ENCODE data around the gene QKI.
"Not testable (repeated sequence)": the region's sequence is repeated elsewhere in the genome, so short reads cannot be mapped to it uniquely, and the experiment has no call there.

QKI gene

DNA sequence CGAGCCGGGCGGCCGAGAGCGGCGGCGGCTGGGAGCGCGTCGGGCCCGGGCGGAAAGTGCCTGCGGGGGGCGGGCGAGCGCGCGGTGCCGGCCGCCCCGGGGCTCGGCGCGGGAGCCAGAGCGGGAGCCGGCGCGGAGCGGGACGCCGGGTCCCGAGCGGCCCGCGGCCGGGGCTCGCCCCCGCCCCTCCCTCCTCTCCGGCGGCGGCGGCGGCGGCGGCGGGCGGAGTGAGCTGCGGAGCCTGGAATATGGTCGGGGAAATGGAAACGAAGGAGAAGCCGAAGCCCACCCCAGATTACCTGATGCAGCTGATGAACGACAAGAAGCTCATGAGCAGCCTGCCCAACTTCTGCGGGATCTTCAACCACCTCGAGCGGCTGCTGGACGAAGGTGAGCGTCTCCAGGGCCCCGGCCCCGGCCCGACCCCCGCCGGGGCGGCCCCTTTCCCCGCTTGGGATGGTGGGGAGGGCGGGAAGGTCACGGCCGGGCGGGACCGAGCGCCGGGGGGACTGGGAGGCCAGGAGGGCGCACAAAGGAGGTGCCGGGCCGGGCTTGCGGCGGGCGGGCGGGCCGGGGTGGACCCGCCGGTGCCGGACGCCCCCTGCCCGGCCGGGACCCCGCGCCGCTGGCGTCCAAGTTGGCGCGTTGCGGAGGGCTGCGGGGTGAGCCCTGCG is 565 bp downstream of the QKI start:
- DNase-seq (ENCODE audit: low read depth in 3 of 3): peak in 1 of 3 experiments; percentile 7

DNA sequence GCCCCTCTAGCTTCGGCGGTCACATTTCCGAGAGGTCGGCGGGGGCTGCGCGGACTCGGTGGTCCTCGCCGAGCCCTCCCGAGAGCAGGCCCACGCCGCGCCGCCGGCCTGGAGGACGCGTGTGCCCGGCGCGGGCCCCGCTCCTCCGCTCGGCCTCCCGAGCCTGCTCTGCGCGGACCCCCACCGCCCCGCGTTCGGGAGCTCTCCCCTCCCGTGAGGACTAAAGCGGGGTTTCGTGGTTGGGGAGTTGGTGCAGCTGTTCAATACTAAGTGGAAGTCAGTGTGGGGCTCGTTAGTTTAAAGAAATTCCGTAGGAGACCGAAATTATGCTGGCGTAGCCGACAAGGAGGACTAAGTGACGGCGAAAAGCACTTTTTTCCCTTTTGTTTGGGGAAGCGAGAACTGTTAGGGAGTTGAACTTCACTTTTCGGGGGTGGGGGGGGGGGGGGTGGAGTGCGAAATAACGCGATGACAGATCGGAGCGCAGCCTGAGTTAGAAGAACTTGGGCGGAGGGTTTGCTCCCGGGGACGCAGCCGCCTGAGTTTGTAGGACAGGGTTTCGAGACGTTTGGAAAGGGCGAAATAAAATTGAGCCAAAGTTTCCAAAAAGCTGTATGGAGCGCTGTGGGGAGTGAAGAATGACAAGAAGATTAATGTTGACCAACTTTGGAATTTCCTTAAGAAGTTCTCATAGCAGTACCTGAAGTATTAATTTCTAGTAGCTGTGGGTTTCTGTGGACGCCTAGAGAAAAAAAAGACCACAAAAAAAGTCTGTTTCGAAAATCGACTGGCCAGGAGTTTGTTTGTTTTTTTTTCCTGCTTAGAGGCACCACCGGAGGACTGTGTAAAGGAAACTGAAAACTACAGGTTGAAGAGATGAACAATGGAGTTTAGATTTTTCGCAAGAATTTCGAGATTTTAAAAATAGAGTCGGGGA is 1.4 kb downstream of the QKI start:
- DNase-seq (ENCODE audit: low read depth in 3 of 3): peak in 1 of 3 experiments; percentile 31

DNA sequence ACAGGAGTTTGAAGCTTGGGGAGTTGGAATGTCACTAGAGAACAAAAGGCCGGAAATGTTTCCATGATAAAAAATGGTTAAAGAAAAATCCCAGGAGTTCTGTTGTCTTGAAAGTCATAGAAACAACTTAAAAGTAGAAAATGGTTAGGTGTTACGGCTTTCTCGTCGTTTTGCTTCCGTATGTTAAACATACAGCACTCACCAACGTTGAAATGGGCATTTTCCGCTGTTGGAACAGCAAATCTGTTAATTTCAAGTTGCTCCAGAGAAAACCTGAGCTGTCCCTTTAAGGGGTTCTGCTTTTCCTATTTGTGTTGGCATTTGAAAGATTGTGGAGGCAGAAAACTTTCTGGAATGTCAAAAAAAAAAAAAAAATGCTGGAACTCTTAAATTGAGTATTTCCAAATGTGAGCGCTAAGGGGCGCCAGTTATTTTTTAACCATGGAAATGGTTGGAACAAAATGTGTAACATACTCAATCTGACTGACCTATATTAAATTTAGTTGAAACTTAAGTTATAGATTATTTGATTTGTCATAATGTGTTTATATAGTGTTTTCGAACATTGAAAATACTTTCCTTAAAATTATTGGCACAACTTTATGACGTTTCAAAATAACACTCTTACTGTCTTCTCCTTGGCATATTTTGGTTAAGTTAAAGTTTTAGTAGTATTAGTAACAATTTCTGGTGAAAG is 2.2 kb downstream of the QKI start:
- no peak for DNase-seq (ENCODE audit: low read depth in 3 of 3)

DNA sequence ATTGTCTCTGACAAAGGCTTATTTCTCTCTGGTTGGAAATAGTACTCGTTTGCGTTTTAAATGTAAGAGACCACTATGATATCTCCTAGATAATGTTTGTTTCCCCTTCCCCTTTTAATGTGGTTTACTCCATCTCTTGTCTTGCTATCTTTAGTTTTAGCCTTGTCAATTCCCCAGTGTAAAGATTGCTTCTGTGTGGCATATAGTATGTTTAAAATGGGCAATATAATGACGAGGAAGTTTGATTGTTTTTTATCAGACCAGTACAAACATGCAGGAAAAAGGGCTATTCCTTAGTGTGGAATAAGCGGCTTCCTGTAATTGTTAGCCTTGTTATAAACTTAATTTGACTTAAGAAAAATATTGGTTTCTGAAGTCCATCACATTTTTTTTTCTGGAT is 3.1 kb downstream of the QKI start:
- no peak for DNase-seq (ENCODE audit: low read depth in 3 of 3)

DNA sequence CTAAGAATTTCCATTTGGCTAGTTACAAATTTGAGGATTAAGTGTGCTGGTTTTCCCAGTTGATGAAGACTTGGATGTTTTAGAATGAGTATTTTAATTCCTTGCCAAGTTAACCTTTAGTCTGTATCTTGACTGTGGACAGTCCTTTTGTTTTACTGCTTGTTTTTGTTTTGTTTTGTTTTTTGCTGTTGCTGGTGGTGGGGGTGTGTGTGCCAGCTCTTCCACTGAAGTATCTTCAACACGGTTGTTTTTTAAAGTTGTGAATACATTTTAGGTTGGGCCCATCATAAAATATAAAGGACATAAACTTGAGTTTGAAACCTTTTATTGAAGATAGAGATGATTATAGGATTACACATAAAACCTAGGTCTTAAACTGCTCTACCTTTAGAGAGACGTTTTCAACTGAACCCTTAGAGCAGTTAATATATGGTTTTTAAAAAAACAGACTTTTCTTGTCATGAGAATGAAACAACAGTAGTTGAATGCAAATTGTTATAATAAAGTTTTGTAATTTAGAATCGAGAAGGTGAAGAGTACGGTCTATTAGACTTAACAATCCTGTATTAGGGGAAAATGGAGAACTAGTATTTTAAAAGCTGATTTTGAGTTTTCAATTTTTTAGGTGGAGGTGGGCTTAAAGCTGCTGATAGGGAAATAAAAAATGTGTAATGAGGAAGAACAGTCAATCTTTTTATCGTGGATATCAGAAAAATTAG is 4.0 kb downstream of the QKI start:
- DNase-seq (ENCODE audit: low read depth in 3 of 3): no peak

DNA sequence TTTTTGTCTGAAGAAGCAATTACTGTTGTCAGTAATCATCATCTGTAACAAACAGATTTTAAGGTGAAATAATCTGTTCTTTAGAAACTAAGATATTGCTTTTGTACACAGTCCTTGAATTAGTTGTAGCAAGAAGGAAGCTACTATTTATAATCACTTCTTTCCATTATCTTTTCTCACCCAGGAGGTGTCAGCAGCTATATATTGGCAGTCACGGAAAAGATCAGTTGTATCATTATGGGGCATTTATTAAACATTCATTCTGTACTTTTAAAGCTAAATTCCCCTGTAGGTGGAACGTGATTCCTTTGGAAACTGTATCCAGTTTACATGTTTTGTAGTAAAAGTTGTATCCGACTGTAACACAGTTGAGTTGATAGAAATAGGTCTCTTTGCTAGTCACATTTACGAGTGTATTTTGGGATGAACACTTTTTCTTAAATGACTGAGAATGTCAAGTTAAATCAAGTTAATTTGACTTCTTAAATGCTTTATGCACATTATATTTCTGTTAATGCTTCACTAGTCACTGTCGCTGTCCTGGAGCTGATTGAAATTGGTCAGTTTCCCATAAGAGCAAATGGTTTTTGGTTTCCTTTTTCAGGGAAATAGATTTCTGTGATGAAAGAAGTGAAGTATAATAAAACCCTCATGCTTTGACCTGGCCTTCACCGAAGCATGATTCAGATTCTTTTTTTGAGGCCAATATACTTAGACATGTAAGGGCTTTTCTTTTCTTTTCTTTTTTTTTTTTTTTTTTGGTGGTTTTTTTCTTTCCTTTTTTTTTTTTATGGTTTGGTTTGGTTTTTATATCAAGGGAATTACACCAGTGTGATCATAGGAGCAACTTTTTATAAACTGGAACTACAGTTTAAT is 5.1 kb downstream of the QKI start:
- DNase-seq (ENCODE audit: low read depth in 3 of 3): no peak

DNA sequence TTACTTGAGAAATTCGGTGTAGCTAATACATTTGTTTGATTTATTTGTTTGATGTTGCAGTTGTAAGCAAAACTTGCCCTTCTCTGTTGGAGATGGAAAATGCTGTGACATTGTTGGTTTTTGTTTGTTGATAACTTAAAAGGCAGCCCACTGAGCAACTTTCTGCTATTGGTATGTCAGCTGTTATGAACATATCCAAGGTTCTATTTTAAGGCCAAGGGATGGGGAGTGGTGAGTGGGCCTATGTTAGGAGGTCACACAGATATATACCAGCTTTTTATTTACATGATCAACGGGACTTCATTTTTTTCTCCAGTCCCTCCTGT is 5.7 kb downstream of the QKI start:
- no peak for DNase-seq (ENCODE audit: low read depth in 3 of 3)

DNA sequence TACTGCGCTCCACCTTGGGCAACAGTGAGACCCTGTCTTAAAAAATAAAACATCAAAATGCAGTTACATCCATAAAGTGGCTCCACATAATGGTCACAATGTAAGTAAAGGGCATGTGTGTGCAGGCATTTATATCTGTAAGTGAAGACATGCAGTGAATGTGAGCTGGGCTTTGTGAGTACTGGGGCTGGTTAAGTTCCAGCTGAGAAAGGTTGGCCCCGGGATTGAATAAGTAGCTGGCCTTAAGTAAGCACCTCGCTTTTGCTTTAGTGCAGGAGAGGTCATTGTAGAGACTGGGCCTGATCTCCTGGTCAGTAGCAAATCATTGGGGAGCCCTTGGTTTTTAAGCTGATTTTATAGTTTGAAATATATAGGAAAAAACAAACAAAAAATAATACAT is 8.0 kb downstream of the QKI start:
- DNase-seq (ENCODE audit: low read depth in 3 of 3): no peak

DNA sequence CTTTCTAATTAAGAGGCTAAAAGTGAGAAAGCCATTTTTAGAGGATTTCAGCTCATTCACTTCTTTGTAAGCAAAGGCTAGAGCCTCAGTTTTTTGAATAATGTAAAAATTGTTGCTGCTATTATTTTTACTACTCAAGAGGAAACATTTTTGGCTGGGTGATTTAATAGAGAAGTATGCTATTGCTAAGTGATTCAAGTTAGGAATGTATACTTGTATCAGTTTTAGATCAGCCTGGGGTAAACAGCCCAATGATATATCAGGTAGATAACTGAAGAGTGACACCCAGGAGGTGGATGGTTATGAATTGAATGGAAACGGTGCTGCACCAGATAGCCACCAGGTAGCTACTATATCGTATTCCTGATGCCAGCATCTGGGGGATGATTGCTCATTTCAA is 9.2 kb downstream of the QKI start:
- DNase-seq (ENCODE audit: low read depth in 3 of 3): no peak

DNA sequence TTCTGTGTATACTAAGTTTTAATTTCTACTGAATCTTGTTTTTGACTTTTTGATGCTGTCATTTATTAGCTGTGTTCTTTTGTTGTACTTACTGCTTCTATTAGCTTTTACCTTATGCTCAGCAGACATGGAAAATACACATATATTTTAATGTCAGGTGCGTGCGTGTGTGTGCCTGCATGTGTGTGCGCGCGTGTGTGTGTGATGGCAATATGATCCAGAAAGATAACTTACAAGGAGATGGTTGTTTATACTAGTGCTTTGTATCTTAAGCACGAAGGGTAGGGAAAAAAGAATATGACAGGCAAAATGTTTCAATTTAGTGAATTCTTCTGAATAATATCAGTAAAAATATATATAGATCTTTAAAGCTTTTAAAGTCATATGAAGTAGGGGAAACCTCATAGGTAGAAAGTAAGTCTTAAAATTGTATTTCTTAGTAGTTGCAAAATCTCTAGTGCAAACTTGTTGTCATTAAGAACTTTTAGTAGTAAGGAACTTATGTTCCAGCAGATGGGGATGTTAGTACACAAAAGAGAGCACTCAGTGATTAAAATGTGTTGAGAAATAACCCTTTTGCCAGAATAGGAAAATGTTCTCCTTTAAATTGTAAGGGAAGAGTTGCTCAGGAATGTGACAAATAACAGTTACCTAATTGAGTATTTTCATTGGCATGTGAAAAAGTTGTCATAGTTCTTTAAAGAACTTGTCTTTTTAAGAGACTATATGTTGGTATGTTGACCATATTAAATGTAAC is 13.2 kb downstream of the QKI start:
- no peak for DNase-seq (ENCODE audit: low read depth in 3 of 3)

DNA sequence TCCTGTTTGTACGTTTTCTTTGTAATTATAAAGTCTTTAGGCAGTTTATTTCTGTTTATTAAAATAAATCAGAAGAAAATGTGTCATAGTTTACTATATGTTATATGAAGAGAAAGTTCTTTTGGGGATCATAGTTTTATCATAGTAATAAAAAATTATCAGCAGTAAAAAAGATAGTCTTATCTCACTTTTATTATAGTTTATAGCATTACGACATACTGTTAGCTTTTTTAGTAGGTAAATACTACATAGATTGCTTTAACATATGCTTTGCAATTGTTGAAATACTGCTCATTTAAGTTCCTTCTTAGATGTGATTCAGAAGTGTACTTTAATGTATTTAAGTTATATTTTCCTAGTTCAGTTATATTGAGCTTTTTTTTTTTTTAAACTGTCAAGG is 13.9 kb downstream of the QKI start:
- DNase-seq (ENCODE audit: low read depth in 3 of 3): no peak

DNA sequence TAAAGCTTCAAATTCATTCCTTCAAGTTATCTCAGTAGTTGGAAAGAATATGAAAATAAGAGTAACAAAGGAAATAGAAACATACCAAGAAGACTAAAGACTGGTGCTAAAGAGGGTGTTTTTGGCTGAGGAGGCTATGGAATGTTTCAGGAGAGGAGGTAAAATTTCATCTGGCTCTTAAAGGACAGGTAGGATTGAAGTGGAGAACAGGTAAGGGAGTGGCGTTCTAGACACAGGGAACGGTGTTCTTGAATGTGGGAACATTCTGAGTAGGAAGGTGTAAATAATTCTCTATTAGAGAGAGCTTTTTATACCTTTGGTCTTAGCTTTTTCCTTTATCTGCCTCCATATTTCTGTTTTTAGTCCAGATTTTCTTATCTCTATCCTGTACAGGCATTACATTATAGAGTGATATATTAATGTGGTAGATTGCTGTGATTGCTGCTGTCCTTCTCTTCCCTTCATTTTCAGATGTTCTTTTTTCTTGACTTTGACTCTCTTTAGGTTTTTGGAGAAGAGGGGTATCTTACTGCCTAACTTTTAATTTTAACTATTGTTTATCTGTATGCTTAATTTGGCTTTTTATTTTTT is 15.4 kb downstream of the QKI start:
- DNase-seq (ENCODE audit: low read depth in 3 of 3): no peak

DNA sequence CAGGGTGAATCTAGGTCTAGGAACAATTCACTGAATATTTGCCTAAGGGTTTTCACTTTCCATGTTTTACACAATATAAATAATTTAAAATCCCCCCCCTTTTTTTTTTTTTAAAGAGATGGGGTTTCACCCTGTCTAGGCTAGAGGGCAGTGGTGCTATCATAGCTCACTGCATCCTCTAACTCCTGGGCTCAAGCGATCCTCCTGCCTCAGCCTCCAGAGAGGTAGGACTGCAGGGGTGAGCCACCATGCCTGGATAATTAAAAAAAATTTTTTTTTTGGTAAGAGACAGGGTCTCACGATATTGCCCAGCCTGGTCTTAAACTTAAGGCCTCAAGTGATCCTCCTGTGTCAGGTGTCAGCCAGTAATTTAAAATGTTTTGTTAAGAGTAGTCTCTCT is 17.8 kb downstream of the QKI start:
- no peak for DNase-seq (ENCODE audit: low read depth in 3 of 3)

DNA sequence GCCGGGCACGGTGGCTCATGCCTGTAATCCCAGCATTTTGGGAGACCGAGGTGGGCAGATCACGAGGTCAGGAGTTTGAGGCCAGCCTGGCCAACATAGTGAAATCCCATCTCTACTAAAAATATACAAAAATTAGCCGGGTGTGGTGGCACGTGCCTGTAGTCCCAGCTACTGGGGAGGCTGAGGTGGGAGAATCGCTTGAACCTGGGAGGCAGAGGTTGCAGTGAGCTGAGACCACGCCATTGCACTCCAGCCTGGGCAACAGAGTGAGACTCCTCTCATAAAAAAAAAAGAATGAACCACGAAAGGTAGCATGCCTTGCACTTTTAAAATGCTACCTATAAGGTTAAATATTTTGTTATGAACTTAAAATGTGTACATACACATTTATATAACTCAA is 19.0 kb downstream of the QKI start:
- DNase-seq (ENCODE audit: low read depth in 3 of 3): not testable (repeated sequence)

DNA sequence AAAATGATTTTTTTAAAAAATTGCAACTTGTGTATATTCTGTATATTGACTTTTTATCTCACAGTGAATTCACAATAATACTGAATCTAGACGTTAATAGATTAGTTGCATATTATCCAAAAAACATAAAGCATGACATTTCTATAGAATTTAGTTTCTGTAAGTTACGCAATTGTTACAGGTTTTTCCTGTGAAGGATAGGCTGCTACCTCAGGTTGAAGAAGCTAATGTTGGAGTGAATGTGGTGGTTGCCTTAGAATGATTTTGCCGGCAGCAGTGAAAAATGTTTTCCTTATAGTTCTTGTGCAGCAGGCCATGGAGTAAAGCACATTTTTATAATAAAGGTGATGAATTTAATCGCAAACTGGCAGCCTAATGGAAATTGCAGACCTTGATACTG is 20.5 kb downstream of the QKI start:
- DNase-seq (ENCODE audit: low read depth in 3 of 3): no peak

DNA sequence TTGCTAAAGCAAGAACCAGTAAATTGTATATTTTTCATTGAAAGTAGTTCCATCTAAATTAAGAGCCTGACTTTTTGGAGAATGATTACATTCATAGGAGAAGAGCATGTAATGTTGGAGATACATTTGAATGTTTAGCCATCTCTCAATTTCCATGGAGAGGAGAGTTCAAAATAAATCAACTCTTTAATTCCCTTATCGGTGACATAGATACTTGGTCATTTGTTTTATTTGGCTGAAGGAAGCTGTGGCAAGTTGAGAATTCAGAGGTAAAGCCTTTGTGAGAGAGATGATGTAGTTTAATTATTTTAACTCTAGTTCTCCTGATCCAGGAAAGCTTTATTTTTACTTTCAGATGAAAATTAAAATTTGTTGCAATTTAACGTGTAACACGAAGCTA is 22.3 kb downstream of the QKI start:
- DNase-seq (ENCODE audit: low read depth in 3 of 3): no peak

DNA sequence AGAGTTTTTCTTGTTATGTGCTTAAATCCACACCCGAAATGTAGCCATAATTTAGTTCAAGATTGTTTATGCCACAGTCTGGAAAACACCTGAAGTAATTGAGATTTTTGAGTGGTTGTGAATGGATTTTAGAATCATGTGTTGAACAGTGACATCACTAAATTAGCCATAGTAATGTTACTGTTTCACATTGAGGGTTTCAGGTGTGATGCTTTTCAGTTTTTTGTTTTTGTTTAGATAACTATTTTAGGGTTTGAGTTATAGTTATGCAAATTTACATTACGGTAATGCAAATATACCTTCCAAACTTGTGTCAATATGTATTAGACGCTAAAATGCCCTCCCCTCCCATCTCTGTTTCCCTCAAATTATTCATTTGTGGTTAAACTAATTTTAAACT is 22.9 kb downstream of the QKI start:
- DNase-seq (ENCODE audit: low read depth in 3 of 3): no peak

DNA sequence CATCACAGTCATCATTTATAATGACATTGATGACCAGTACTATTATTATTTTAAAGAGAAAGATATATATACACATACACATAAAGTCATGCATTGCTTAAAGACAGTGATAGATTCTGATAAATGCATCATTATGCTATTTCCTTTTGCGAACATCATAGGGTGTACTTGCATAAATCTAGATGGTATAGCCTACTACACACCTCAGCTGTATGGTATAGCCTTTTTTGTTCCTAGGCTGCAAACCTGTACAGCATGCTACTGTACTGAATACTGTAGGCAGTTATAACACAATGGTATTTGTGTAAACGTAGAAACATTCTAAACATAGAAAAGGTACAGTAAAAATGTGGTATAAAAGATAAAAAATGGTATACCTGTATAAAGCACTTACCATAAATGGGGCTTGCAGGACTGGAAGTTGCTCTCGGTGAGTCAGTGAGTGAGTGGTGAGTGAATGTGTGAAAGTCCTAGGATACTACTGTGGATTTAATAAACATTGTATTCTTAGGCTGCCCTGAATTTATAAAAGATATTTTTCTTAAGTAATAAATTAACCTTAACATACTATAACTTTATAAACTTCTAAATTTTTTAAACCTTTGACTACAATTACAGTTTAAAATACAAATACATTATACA is 23.9 kb downstream of the QKI start:
- no peak for DNase-seq (ENCODE audit: low read depth in 3 of 3)

DNA sequence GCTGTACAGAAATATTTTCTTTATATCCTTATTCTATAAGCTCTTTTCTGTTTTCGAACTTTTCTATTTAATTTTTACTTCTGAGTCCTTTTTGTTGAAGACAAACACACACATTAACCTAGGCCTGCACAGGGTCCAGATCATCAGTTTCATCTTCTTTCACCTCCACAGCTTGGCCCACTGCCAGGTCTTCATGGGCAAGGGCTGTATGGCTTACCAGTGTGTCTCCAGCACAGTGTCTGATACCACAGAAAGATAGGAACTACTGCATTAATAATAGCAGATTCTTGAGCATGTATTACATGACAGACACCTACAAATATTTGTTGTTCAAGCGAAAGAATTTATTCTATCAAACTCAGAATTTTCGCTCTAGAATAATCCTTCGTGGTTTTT is 24.4 kb downstream of the QKI start:
- peak in 1 of 3 experiments; percentile 16 for DNase-seq (ENCODE audit: low read depth in 3 of 3)

DNA sequence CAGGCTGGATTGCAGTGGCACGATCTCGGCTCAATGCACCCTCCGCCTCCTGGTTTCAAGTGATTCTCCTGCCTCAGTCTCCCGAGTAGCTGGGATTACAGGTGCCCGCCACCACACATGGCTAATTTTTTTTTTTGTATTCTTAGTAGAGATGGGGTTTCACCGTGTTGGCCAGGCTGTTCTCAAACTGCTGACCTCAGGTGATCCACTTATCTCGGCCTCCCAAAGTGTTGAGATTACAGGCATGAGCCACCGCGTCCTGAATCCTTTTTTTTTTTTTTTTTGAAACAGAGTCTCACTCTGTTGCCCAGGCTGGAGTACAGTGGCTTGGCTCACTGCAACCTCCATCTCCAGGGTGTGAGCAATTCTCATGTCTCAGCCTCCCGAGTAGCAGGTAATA is 24.9 kb downstream of the QKI start:
- DNase-seq (ENCODE audit: low read depth in 3 of 3): not testable (repeated sequence)

Measured in stimulated activated CD4-positive, alpha-beta T cell treated with anti-CD3 and anti-CD28 coated beads, TNF-alpha, amount 100 ng/mL, for 24 hours (primary cell).